Vagina (tissue), 2 donors: ENCODE data around the gene SUGCT. TPM values are rescaled to one million over a fixed set of nuclear protein-coding genes. Genes with fewer than 3 reads are reported as not detected.

Source experiments
- DNase-seq, 2 donors: peaks; one replicate each; pipeline ENCODE4 v3.0.0-alpha.2; 2017; ENCODE audit errors: extremely low spot score in 2 of 2
- H3K27ac ChIP-seq: fragments of 200-600 bp; sonication (generic); one replicate; pipeline ENCODE4 v1.5.1; 2019
- H3K27me3 ChIP-seq: fragments of 200-600 bp; sonication (generic); one replicate; pipeline ENCODE4 v1.5.1; 2019
- H3K36me3 ChIP-seq, 2 donors: fragments of 200-600 bp; sonication (generic); one replicate each; pipeline ENCODE4 v1.5.1; 2017 to 2019
- H3K4me1 ChIP-seq: fragments of 200-600 bp; sonication (generic); one replicate; pipeline ENCODE4 v1.5.1; 2019
- H3K4me3 ChIP-seq, 2 donors: fragments of 200-600 bp; sonication (generic); 1 replicate in 1 of 2; 2 replicates in 1 of 2; pipeline ENCODE4 v1.5.1; 2016 to 2019
- H3K9me3 ChIP-seq: fragments of 200-600 bp; sonication (generic); one replicate; pipeline ENCODE4 v1.5.1; 2019
- CTCF ChIP-seq, 3 experiments: fragments of 450-650 bp in 2 of 3; fragments of 200-600 bp in 1 of 3; sonication (generic) in 1 of 3; IDR thresholded peaks; one replicate each; pipeline ENCODE4 v1.5.1; 2017 to 2019; ENCODE audit warnings: antibody characterized with exemption in 3 of 3, mild to moderate bottlenecking in 2 of 3, moderate library complexity in 2 of 3
- POLR2A ChIP-seq, 2 donors: fragments of 450-650 bp; IDR thresholded peaks; one replicate each; pipeline ENCODE4 v1.6.1; 2017; ENCODE audit warnings: antibody characterized with exemption in 2 of 2, mild to moderate bottlenecking in 2 of 2, moderate library complexity in 2 of 2
- POLR2AphosphoS5 ChIP-seq, 2 donors: sonication (generic); formaldehyde crosslinking; IDR thresholded peaks; one replicate each; pipeline ENCODE4 v1.9.0; 2017; ENCODE audit warnings: antibody characterized with exemption in 2 of 2, mild to moderate bottlenecking in 2 of 2, low read depth in 1 of 2; ENCODE audit not compliant: insufficient read depth in 1 of 2
- intact Hi-C: fragments of 100-400 bp; cut with DNase I; formaldehyde crosslinking; loops from one replicate; pipeline ENCODE4 v1.15.1; 2023
- total RNA-seq: library from RNA; depleted of rRNA; stranded (reverse); fragments of >200 nt; gene quantifications from one replicate; pipeline ENCODE4 v1.2.3, GENCODE V29; 2016

SUGCT gene
- total RNA-seq, 1 donor from 2014 or later, result 2.2 TPM

- Histone ChIP-seq H3K27me3 (no peaks in the 10 kb centered on the region), H3K4me1 (no peaks in the 10 kb centered on the region), H3K36me3 (no peaks in the 10 kb centered on the region), H3K27ac (no peak overlapping the region), H3K4me3 (no peak overlapping the region), H3K9me3 (peaks cover 6% of the 10 kb centered on the region)
- no peak for DNase-seq
- TF ChIP-seq POLR2AphosphoS5 (IDR thresholded peaks at IDR 0.05; ENCODE audit: insufficient read depth in 1 of 2, low read depth in 1 of 2), result no peak
- TF ChIP-seq POLR2A (IDR thresholded peaks at IDR 0.05), result no peak
- TF ChIP-seq CTCF (IDR thresholded peaks at IDR 0.05), result no peak
- intact Hi-C loops, result no loop called here
These were observed 755.4 kb downstream of the SUGCT start for GRCh38 chr7:40890088-40890692.

- TF ChIP-seq CTCF (IDR thresholded peaks at IDR 0.05) (no peak), POLR2AphosphoS5 (IDR thresholded peaks at IDR 0.05; ENCODE audit: insufficient read depth in 1 of 2, low read depth in 1 of 2) (no peak)
- no peak overlapping the region for H3K4me3 ChIP-seq
- no peaks in the 10 kb centered on the region for H3K4me1 ChIP-seq
- DNase-seq, result no peak
- H3K27ac ChIP-seq, result no peak overlapping the region
- H3K9me3 ChIP-seq, result peaks cover 6% of the 10 kb centered on the region
- intact Hi-C loops, result no loop called here
- H3K36me3 ChIP-seq, result no peaks in the 10 kb centered on the region
- H3K27me3 ChIP-seq, result no peaks in the 10 kb centered on the region
These were observed 756.4 kb downstream of the SUGCT start for GRCh38 chr7:40891232-40891631.

- H3K36me3 ChIP-seq, result no peaks in the 10 kb centered on the region
- H3K4me1 ChIP-seq, result peaks cover 6% of the 10 kb centered on the region
- no peaks in the 10 kb centered on the region for H3K9me3 ChIP-seq
- no peak overlapping the region for H3K4me3 ChIP-seq
- H3K27me3 ChIP-seq, result no peaks in the 10 kb centered on the region
- intact Hi-C loops, result no loop called here
- DNase-seq, result no peak
- peak overlapping the region; percentile 13 for H3K27ac ChIP-seq
- TF ChIP-seq POLR2AphosphoS5 (IDR thresholded peaks at IDR 0.05; ENCODE audit: insufficient read depth in 1 of 2, low read depth in 1 of 2) (no peak), POLR2A (IDR thresholded peaks at IDR 0.05) (no peak), CTCF (IDR thresholded peaks at IDR 0.05) (no peak)
These were observed 764.3 kb downstream of the SUGCT start for GRCh38 chr7:40899151-40899550.

- H3K27me3 ChIP-seq, result no peaks in the 10 kb centered on the region
- no peak overlapping the region for H3K4me3 ChIP-seq
- intact Hi-C loops, result no loop called here
- H3K27ac ChIP-seq, result peak overlapping the region; percentile 13
- H3K9me3 ChIP-seq, result no peaks in the 10 kb centered on the region
- DNase-seq, result no peak
- no peak for TF ChIP-seq POLR2AphosphoS5 (IDR thresholded peaks at IDR 0.05; ENCODE audit: insufficient read depth in 1 of 2, low read depth in 1 of 2)
- H3K36me3 ChIP-seq, result no peaks in the 10 kb centered on the region
- peaks cover 6% of the 10 kb centered on the region for H3K4me1 ChIP-seq
These were observed 765.1 kb downstream of the SUGCT start for GRCh38 chr7:40899636-40900507.

GRCh38 chr7:40903872-40904271 lies 769.1 kb downstream of the SUGCT start:
- no peaks in the 10 kb centered on the region for H3K27me3 ChIP-seq
- TF ChIP-seq POLR2AphosphoS5 (IDR thresholded peaks at IDR 0.05; ENCODE audit: insufficient read depth in 1 of 2, low read depth in 1 of 2) (no peak), CTCF (IDR thresholded peaks at IDR 0.05) (no peak)
- H3K9me3 ChIP-seq, result no peaks in the 10 kb centered on the region
- no peak overlapping the region for H3K27ac ChIP-seq
- H3K4me3 ChIP-seq, result no peak overlapping the region
- H3K36me3 ChIP-seq, result no peaks in the 10 kb centered on the region
- H3K4me1 ChIP-seq, result peaks cover 4% of the 10 kb centered on the region
- no peak for DNase-seq
- intact Hi-C loops, result no loop called here
